Measurements from ENCODE around the gene WDR46. TPM values are rescaled to one million over a fixed set of nuclear protein-coding genes. Genes with fewer than 3 reads are reported as not detected.

Gene WDR46
- total and polyA plus RNA-seq, 2 donors = 48.6 to 68.6 TPM

GRCh38 chr6:33314943-33315792 is 26.1 kb upstream of the WDR46 start:
- WGBS = 71% methylated on average over 47 of the region's 47 CpGs
- H3K4me3 ChIP-seq (ENCODE audit: low read length in 2 of 2) = peak overlapping the region in 1 of 2 donors; percentile 94
- DNase-seq (ENCODE audit: low read depth in 6 of 9, low spot score in 9 of 9) = no peak
- peaks cover 17 to 35% of the 10 kb centered on the region in 2 donors for H3K36me3 ChIP-seq (ENCODE audit: control insufficient read depth in 2 of 2, insufficient read depth in 2 of 2, low read length in 1 of 2)
- peaks cover 19 to 54% of the 10 kb centered on the region in 2 donors for H3K4me1 ChIP-seq (ENCODE audit: control insufficient read depth in 2 of 2, insufficient read depth in 2 of 2, low read length in 2 of 2)
- peaks cover 0 to 4% of the 10 kb centered on the region in 2 donors for H3K9me3 ChIP-seq (ENCODE audit: control insufficient read depth in 2 of 2, insufficient read depth in 1 of 2, low read length in 1 of 2)
- H3K27me3 ChIP-seq (ENCODE audit: control insufficient read depth in 2 of 2, insufficient read depth in 1 of 2, low read length in 1 of 2) = no peaks in the 10 kb centered on the region
- H3K27ac ChIP-seq (ENCODE audit: low read depth in 1 of 2, low read length in 1 of 2) = peak overlapping the region; percentile 32 to 98

- no peaks in the 10 kb centered on the region for H3K27me3 ChIP-seq (ENCODE audit: control insufficient read depth in 2 of 2, insufficient read depth in 1 of 2, low read length in 1 of 2)
- H3K27ac ChIP-seq (ENCODE audit: low read depth in 1 of 2, low read length in 1 of 2) = peak overlapping the region; percentile 92 to 98
- 8% methylated on average over 10 of the region's 10 CpGs for WGBS
- H3K4me3 ChIP-seq (ENCODE audit: low read length in 2 of 2) = peak overlapping the region; percentile 65 to 94
- H3K4me1 ChIP-seq (ENCODE audit: control insufficient read depth in 2 of 2, insufficient read depth in 2 of 2, low read length in 2 of 2) = peaks cover 19 to 49% of the 10 kb centered on the region in 2 donors
- H3K9me3 ChIP-seq (ENCODE audit: control insufficient read depth in 2 of 2, insufficient read depth in 1 of 2, low read length in 1 of 2) = peaks cover 0 to 4% of the 10 kb centered on the region in 2 donors
- DNase-seq (ENCODE audit: low read depth in 6 of 9, low spot score in 9 of 9) = peak in 5 of 9 donors; percentile 42 to 82 (median 65)
- peaks cover 11 to 33% of the 10 kb centered on the region in 2 donors for H3K36me3 ChIP-seq (ENCODE audit: control insufficient read depth in 2 of 2, insufficient read depth in 2 of 2, low read length in 1 of 2)
Observed at GRCh38 chr6:33314515-33314942, 25.5 kb upstream of the WDR46 start.

GRCh38 chr6:33313709-33314514 is 24.9 kb upstream of the WDR46 start, which contains the start of gene TAPBP:
TSS of gene TAPBP (minus strand) at chr6:33314078. CDS start at chr6:33314041, 37 bp downstream.
- Histone ChIP-seq H3K27me3 (ENCODE audit: control insufficient read depth in 2 of 2, insufficient read depth in 1 of 2, low read length in 1 of 2) (no peaks in the 10 kb centered on the region), H3K4me3 (ENCODE audit: low read length in 2 of 2) (peak within 1 kb of the TSS; percentile 65 to 94), H3K27ac (ENCODE audit: low read depth in 1 of 2, low read length in 1 of 2) (peak within 1 kb of the TSS; percentile 92 to 98), H3K36me3 (ENCODE audit: control insufficient read depth in 2 of 2, insufficient read depth in 2 of 2, low read length in 1 of 2) (peaks cover 5 to 31% of the 10 kb centered on the region in 2 donors), H3K4me1 (ENCODE audit: control insufficient read depth in 2 of 2, insufficient read depth in 2 of 2, low read length in 2 of 2) (peaks cover 16 to 43% of the 10 kb centered on the region in 2 donors), H3K9me3 (ENCODE audit: control insufficient read depth in 2 of 2, insufficient read depth in 1 of 2, low read length in 1 of 2) (peaks cover 0 to 4% of the 10 kb centered on the region in 2 donors)
- DNase-seq (ENCODE audit: low read depth in 6 of 9, low spot score in 9 of 9) = peak in 7 of 9 donors; percentile 56 to 90 (median 75)
- under 1% methylated on average over 47 of the region's 47 CpGs for WGBS

GRCh38 chr6:33313105-33313708 is 24.2 kb upstream of the WDR46 start:
- under 1% methylated on average over 33 of the region's 33 CpGs for WGBS
- Histone ChIP-seq H3K27me3 (ENCODE audit: control insufficient read depth in 2 of 2, insufficient read depth in 1 of 2, low read length in 1 of 2) (no peaks in the 10 kb centered on the region), H3K36me3 (ENCODE audit: control insufficient read depth in 2 of 2, insufficient read depth in 2 of 2, low read length in 1 of 2) (peaks cover 6 to 32% of the 10 kb centered on the region in 2 donors), H3K4me3 (ENCODE audit: low read length in 2 of 2) (peak overlapping the region; percentile 65 to 94), H3K27ac (ENCODE audit: low read depth in 1 of 2, low read length in 1 of 2) (peak overlapping the region; percentile 92 to 98), H3K9me3 (ENCODE audit: control insufficient read depth in 2 of 2, insufficient read depth in 1 of 2, low read length in 1 of 2) (peaks cover 0 to 4% of the 10 kb centered on the region in 2 donors), H3K4me1 (ENCODE audit: control insufficient read depth in 2 of 2, insufficient read depth in 2 of 2, low read length in 2 of 2) (peaks cover 16 to 36% of the 10 kb centered on the region in 2 donors)
- DNase-seq (ENCODE audit: low read depth in 6 of 9, low spot score in 9 of 9) = peak in 4 of 9 donors; percentile 33 to 69 (median 44)

- Histone ChIP-seq H3K36me3 (ENCODE audit: control insufficient read depth in 2 of 2, insufficient read depth in 2 of 2, low read length in 1 of 2) (peaks cover 8 to 33% of the 10 kb centered on the region in 2 donors), H3K27me3 (ENCODE audit: control insufficient read depth in 2 of 2, insufficient read depth in 1 of 2, low read length in 1 of 2) (no peaks in the 10 kb centered on the region), H3K4me1 (ENCODE audit: control insufficient read depth in 2 of 2, insufficient read depth in 2 of 2, low read length in 2 of 2) (peaks cover 16 to 34% of the 10 kb centered on the region in 2 donors), H3K9me3 (ENCODE audit: control insufficient read depth in 2 of 2, insufficient read depth in 1 of 2, low read length in 1 of 2) (peaks cover 0 to 4% of the 10 kb centered on the region in 2 donors), H3K4me3 (ENCODE audit: low read length in 2 of 2) (peak overlapping the region; percentile 65 to 94), H3K27ac (ENCODE audit: low read depth in 1 of 2, low read length in 1 of 2) (peak overlapping the region; percentile 92 to 98)
- WGBS = 20% methylated on average over 29 of the region's 29 CpGs
- DNase-seq (ENCODE audit: low read depth in 6 of 9, low spot score in 9 of 9) = peak in 7 of 9 donors; percentile 62 to 92 (median 79)
Observed at GRCh38 chr6:33312361-33313104, 23.5 kb upstream of the WDR46 start.

GRCh38 chr6:33306356-33306755 is 17.3 kb upstream of the WDR46 start:
- Histone ChIP-seq H3K4me1 (ENCODE audit: control insufficient read depth in 2 of 2, insufficient read depth in 2 of 2, low read length in 2 of 2) (no peaks in the 10 kb centered on the region), H3K4me3 (ENCODE audit: low read length in 2 of 2) (no peak overlapping the region), H3K36me3 (ENCODE audit: control insufficient read depth in 2 of 2, insufficient read depth in 2 of 2, low read length in 1 of 2) (peaks cover 40 to 70% of the 10 kb centered on the region in 2 donors), H3K9me3 (ENCODE audit: control insufficient read depth in 2 of 2, insufficient read depth in 1 of 2, low read length in 1 of 2) (no peaks in the 10 kb centered on the region), H3K27me3 (ENCODE audit: control insufficient read depth in 2 of 2, insufficient read depth in 1 of 2, low read length in 1 of 2) (no peaks in the 10 kb centered on the region), H3K27ac (ENCODE audit: low read depth in 1 of 2, low read length in 1 of 2) (no peak overlapping the region)
- WGBS = 96% methylated on average over 4 of the region's 4 CpGs
- DNase-seq (ENCODE audit: low read depth in 6 of 9, low spot score in 9 of 9) = no peak

GRCh38 chr6:33305052-33305451 is 16.0 kb upstream of the WDR46 start:
- Histone ChIP-seq H3K27me3 (ENCODE audit: control insufficient read depth in 2 of 2, insufficient read depth in 1 of 2, low read length in 1 of 2) (no peaks in the 10 kb centered on the region), H3K27ac (ENCODE audit: low read depth in 1 of 2, low read length in 1 of 2) (no peak overlapping the region), H3K36me3 (ENCODE audit: control insufficient read depth in 2 of 2, insufficient read depth in 2 of 2, low read length in 1 of 2) (peaks cover 38 to 63% of the 10 kb centered on the region in 2 donors), H3K4me3 (ENCODE audit: low read length in 2 of 2) (no peak overlapping the region), H3K4me1 (ENCODE audit: control insufficient read depth in 2 of 2, insufficient read depth in 2 of 2, low read length in 2 of 2) (peaks cover under 1 to 5% of the 10 kb centered on the region in 2 donors), H3K9me3 (ENCODE audit: control insufficient read depth in 2 of 2, insufficient read depth in 1 of 2, low read length in 1 of 2) (no peaks in the 10 kb centered on the region)
- 97% methylated on average over 8 of the region's 8 CpGs for WGBS
- DNase-seq (ENCODE audit: low read depth in 6 of 9, low spot score in 9 of 9) = no peak

GRCh38 chr6:33304216-33304615 is 15.2 kb upstream of the WDR46 start:
- peaks cover 38 to 58% of the 10 kb centered on the region in 2 donors for H3K36me3 ChIP-seq (ENCODE audit: control insufficient read depth in 2 of 2, insufficient read depth in 2 of 2, low read length in 1 of 2)
- no peak for DNase-seq (ENCODE audit: low read depth in 6 of 9, low spot score in 9 of 9)

More at GRCh38 chr6:33304216-33304615, 15.2 kb upstream of the WDR46 start:
- no peaks in the 10 kb centered on the region for H3K9me3 ChIP-seq (ENCODE audit: control insufficient read depth in 2 of 2, insufficient read depth in 1 of 2, low read length in 1 of 2)
- no peak overlapping the region for H3K4me3 ChIP-seq (ENCODE audit: low read length in 2 of 2)
- H3K27me3 ChIP-seq (ENCODE audit: control insufficient read depth in 2 of 2, insufficient read depth in 1 of 2, low read length in 1 of 2) = no peaks in the 10 kb centered on the region
- 97% methylated on average over 16 of the region's 16 CpGs for WGBS
- peaks cover 3 to 11% of the 10 kb centered on the region in 2 donors for H3K4me1 ChIP-seq (ENCODE audit: control insufficient read depth in 2 of 2, insufficient read depth in 2 of 2, low read length in 2 of 2)
- no peak overlapping the region for H3K27ac ChIP-seq (ENCODE audit: low read depth in 1 of 2, low read length in 1 of 2)

All from thymus (tissue), 11 donors.